ENCODE results near the gene SPTBN4.
A peak's percentile ranks its signal among the peaks of the same experiment; 100 is the strongest.

The SPTBN4 gene

GRCh38 chr19:40616178-40616577 is 149.4 kb downstream of the SPTBN4 start:
- TF ChIP-seq ZFX (IDR thresholded peaks at IDR 0.05; ENCODE audit: borderline replicate concordance) (no peak), CTCF (IDR thresholded peaks at IDR 0.05) (no peak)
- no peak overlapping the region for H3K27ac ChIP-seq

GRCh38 chr19:40616941-40617340 is 150.1 kb downstream of the SPTBN4 start:
- no peak overlapping the region for H3K27ac ChIP-seq
- no peak for TF ChIP-seq CTCF (IDR thresholded peaks at IDR 0.05)
- no peak for TF ChIP-seq ZFX (IDR thresholded peaks at IDR 0.05; ENCODE audit: borderline replicate concordance)

GRCh38 chr19:40617961-40618360 is 151.2 kb downstream of the SPTBN4 start:
- H3K27ac ChIP-seq = no peak overlapping the region
- TF ChIP-seq CTCF (IDR thresholded peaks at IDR 0.05) (no peak), ZFX (IDR thresholded peaks at IDR 0.05; ENCODE audit: borderline replicate concordance) (no peak)

- H3K27ac ChIP-seq = no peak overlapping the region
- no peak for TF ChIP-seq CTCF (IDR thresholded peaks at IDR 0.05)
- no peak for TF ChIP-seq ZFX (IDR thresholded peaks at IDR 0.05; ENCODE audit: borderline replicate concordance)
These were observed 152.7 kb downstream of the SPTBN4 start for GRCh38 chr19:40619333-40620160.

- no peak for TF ChIP-seq ZFX (IDR thresholded peaks at IDR 0.05; ENCODE audit: borderline replicate concordance)
- no peak for TF ChIP-seq CTCF (IDR thresholded peaks at IDR 0.05)
- H3K27ac ChIP-seq = no peak overlapping the region
These were observed 153.3 kb downstream of the SPTBN4 start for GRCh38 chr19:40620161-40620485.

GRCh38 chr19:40621283-40621682 is 154.5 kb downstream of the SPTBN4 start:
- H3K27ac ChIP-seq = no peak overlapping the region
- TF ChIP-seq CTCF (IDR thresholded peaks at IDR 0.05) (no peak), ZFX (IDR thresholded peaks at IDR 0.05; ENCODE audit: borderline replicate concordance) (no peak)

- TF ChIP-seq CTCF (IDR thresholded peaks at IDR 0.05) = no peak
- no peak for TF ChIP-seq ZFX (IDR thresholded peaks at IDR 0.05; ENCODE audit: borderline replicate concordance)
- peak overlapping the region; percentile 51; the same call in 1 of the 2 replicates for H3K27ac ChIP-seq
These were observed 155.4 kb downstream of the SPTBN4 start for GRCh38 chr19:40621966-40622772.
